Mammary epithelial cell (primary cell): ENCODE measurements around the gene BTBD10.

Experiments
- CTCF ChIP-seq, 2 donors: IDR thresholded peaks in 1 of 2; conservative IDR thresholded peaks in 1 of 2; 2 replicates each; pipeline ENCODE4 v1.5.1; 2011 to 2012; ENCODE audit warnings: inconsistent platforms in 2 of 2, low read length in 2 of 2, mild to moderate bottlenecking in 2 of 2, control low read depth in 1 of 2, low read depth in 1 of 2; ENCODE audit not compliant: insufficient read depth in 1 of 2; ENCODE audit errors: extremely low read depth in 1 of 2
- EZH2 ChIP-seq: IDR thresholded peaks from 2 replicates; pipeline ENCODE4 v1.6.1; 2012; ENCODE audit warnings: low read length, inconsistent platforms, borderline replicate concordance

GRCh38 chr11:13368041-13368446, 95.0 kb downstream of the BTBD10 start:
- no peak for TF ChIP-seq CTCF (conservative IDR thresholded peaks at IDR 0.05 in 1 of 2, IDR thresholded peaks at IDR 0.05 in 1 of 2; ENCODE audit: extremely low read depth in 1 of 2, insufficient read depth in 1 of 2, low read depth in 1 of 2, low read length in 2 of 2)
- no peak for TF ChIP-seq EZH2
